WERI-Rb-1 (cell line): ENCODE measurements around the gene HLA-A.

Experiments used
- DNase-seq: peaks from one replicate; pipeline ENCODE4 v3.0.0-alpha.2; 2020
- H3K27ac ChIP-seq: fragments of 250-450 bp; sonication (Bioruptor Pico); 2 replicates; pipeline ENCODE4 v1.5.1; 2020; ENCODE audit warnings: mild to moderate bottlenecking, moderate library complexity
- H3K27me3 ChIP-seq: fragments of 250-450 bp; sonication (Bioruptor Pico); 2 replicates; pipeline ENCODE4 v1.5.1; 2021; ENCODE audit warnings: mild to moderate bottlenecking, low read depth, moderate library complexity; ENCODE audit not compliant: insufficient read depth, severe bottlenecking
- H3K36me3 ChIP-seq: fragments of 250-450 bp; sonication (Bioruptor Pico); 2 replicates; pipeline ENCODE4 v1.5.1; 2020; ENCODE audit warnings: mild to moderate bottlenecking, moderate library complexity
- H3K4me3 ChIP-seq: 2 replicates; pipeline ENCODE4 v1.5.1; 2011; ENCODE audit warnings: low read depth, mild to moderate bottlenecking, control low read depth, low read length
- H3K9me3 ChIP-seq: fragments of 250-450 bp; sonication (Bioruptor Pico); 2 replicates; pipeline ENCODE4 v1.5.1; 2021; ENCODE audit warnings: mild to moderate bottlenecking, moderate library complexity; ENCODE audit not compliant: severe bottlenecking
- CTCF ChIP-seq: IDR thresholded peaks from 2 replicates; pipeline ENCODE4 v1.5.1; 2011; ENCODE audit warnings: low read depth, mild to moderate bottlenecking, control low read depth, inconsistent platforms, low read length

Gene HLA-A

DNA sequence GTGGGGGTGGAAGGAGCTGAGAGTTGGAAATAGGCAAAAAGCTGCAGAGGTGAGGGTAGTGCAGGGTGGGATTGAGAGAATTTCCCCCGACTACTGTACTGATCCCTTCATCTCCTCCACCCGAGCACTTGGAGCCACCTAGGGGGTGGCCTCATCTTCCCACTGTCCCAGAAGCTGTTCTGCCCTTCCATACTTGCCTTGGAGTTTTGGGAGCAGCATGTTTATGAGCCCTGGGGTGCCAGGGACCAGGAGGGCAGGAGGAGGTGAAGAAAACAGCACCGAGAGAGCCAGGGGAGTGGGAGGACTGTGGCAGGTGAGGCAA is 34.0 kb upstream of the HLA-A start:
- no peaks in the 10 kb centered on the region for H3K9me3 ChIP-seq
- DNase-seq = no peak
- no peaks in the 10 kb centered on the region for H3K36me3 ChIP-seq
- no peak overlapping the region for H3K4me3 ChIP-seq
- no peak for TF ChIP-seq CTCF
- H3K27me3 ChIP-seq = peaks cover 94% of the 10 kb centered on the region
- no peak overlapping the region for H3K27ac ChIP-seq

GRCh38 chr6:29908710-29909109 is 33.6 kb upstream of the HLA-A start:
- H3K27ac ChIP-seq = no peak overlapping the region
- no peak overlapping the region for H3K4me3 ChIP-seq
- no peak for DNase-seq
- no peak for TF ChIP-seq CTCF
- H3K36me3 ChIP-seq = no peaks in the 10 kb centered on the region
- no peaks in the 10 kb centered on the region for H3K9me3 ChIP-seq
- peaks cover 95% of the 10 kb centered on the region for H3K27me3 ChIP-seq

DNA sequence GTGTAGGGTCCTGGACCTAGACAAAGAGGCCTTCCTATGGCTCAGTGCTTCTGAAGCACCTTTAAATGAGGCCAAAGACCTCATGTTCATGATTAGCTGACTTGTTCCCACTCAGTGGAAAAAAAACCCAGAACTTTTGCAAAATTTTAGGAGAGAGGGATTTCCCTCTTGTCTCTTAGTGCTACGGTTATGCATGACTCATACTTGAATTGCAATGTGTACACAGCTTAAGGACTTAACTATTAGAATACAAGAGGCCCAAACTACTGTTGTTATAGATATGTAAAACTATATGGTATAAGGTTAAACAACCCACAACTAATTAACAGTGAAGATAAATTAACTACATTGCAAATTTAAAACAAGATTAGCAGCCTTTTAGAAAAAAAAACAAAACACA is 32.3 kb upstream of the HLA-A start:
- DNase-seq = no peak
- peaks cover 96% of the 10 kb centered on the region for H3K27me3 ChIP-seq
- no peak overlapping the region for H3K27ac ChIP-seq
- H3K9me3 ChIP-seq = no peaks in the 10 kb centered on the region
- no peaks in the 10 kb centered on the region for H3K36me3 ChIP-seq
- H3K4me3 ChIP-seq = no peak overlapping the region
- no peak for TF ChIP-seq CTCF

DNA sequence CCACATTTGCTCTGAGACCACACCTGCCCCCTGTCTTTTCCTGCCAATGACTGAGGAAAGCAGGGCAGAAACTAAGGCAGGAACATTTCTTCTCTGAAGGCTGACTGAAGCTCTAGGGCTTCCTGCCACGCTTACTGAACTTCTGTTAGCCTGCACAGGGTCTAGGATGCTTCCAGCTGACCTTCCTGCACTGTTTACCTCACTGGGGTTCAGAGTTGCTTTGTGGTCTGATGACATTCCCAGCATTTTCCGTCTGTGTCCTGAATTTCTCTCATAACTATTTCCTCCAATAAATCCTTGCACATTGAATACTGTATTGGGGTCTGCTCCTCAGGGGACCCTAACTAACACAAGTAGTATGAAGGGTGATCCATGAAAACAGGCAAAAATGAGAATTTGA is 29.5 kb upstream of the HLA-A start:
- Histone ChIP-seq H3K9me3 (no peaks in the 10 kb centered on the region), H3K27ac (no peak overlapping the region), H3K4me3 (no peak overlapping the region), H3K27me3 (peaks cover 96% of the 10 kb centered on the region), H3K36me3 (no peaks in the 10 kb centered on the region)
- no peak for DNase-seq
- no peak for TF ChIP-seq CTCF

- Histone ChIP-seq H3K27me3 (peaks cover 79% of the 10 kb centered on the region), H3K36me3 (no peaks in the 10 kb centered on the region), H3K9me3 (peaks cover 2% of the 10 kb centered on the region), H3K4me3 (no peak overlapping the region), H3K27ac (no peak overlapping the region)
- no peak for DNase-seq
- no peak for TF ChIP-seq CTCF
Observed at GRCh38 chr6:29916741-29917140, 25.6 kb upstream of the HLA-A start.

GRCh38 chr6:29917857-29918256 is 24.5 kb upstream of the HLA-A start:
- no peak for DNase-seq
- Histone ChIP-seq H3K27me3 (peaks cover 69% of the 10 kb centered on the region), H3K27ac (no peak overlapping the region), H3K36me3 (no peaks in the 10 kb centered on the region), H3K4me3 (no peak overlapping the region), H3K9me3 (peaks cover 3% of the 10 kb centered on the region)
- TF ChIP-seq CTCF = peak; percentile 13; the same call in 1 of the 2 replicates
